Measurements from ENCODE around the gene GALNT3.

- TF ChIP-seq POLR2AphosphoS5 (IDR thresholded peaks at IDR 0.05; ENCODE audit: low read depth, low read length) (no peak), TAF1 (IDR thresholded peaks at IDR 0.05; ENCODE audit: borderline replicate concordance, insufficient read depth, low read length) (no peak)
These were observed 87.0 kb downstream of the GALNT3 start for GRCh38 chr2:165706960-165707487.

Data from PFSK-1 (cell line).